GM13977 (cell line): ENCODE measurements around the gene MYO19.
"Not testable (repeated sequence)": the region's sequence is repeated elsewhere in the genome, so short reads cannot be mapped to it uniquely, and the experiment has no call there.

Source experiments
- DNase-seq: peaks from one replicate; pipeline ENCODE4 v3.0.0; 2012; ENCODE audit warnings: low spot score
- CTCF ChIP-seq: IDR thresholded peaks from 2 replicates; pipeline ENCODE4 v1.5.1; 2012; ENCODE audit warnings: mild to moderate bottlenecking, control low read depth; ENCODE audit not compliant: insufficient read depth; ENCODE audit errors: extremely low read depth, missing control alignments
- in situ Hi-C: fragments of 300-500 bp; cut with MboI; formaldehyde crosslinking; loops from one replicate; pipeline ENCODE4 v1.12.0; 2022; ENCODE audit warnings: low sequenced_read_pairs, low pct_unique_long_range_greater_than_20kb, mixed read lengths, inconsistent platforms; ENCODE audit not compliant: unreplicated experiment

Gene MYO19

GRCh38 chr17:36459601-36460000, 75.1 kb downstream of the MYO19 start:
- DNase-seq = no peak
- no peak for TF ChIP-seq CTCF
- in situ Hi-C loops = no loop called here

DNA sequence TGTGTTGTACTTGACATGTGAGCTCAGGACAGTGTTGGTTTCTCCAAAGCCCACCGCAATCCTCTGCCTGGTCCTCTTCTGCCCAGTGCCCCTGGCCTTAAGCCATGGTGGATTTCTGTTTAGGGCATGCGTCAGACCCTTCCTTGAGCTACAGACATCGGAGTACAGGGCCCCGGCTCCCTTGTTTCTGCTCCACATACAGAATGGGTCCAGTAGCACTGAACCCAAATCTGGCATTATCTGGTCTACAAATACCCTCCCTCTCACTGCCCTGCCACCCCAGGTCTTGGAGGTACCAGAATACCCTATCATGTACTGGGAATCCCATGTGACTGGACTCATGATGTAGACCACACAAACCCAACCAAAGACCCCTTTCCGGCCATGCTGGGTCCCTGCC, 75.6 kb downstream of the MYO19 start:
- in situ Hi-C loops = no loop called here
- no peak for TF ChIP-seq CTCF
- no peak for DNase-seq

GRCh38 chr17:36457701-36458100, 77.0 kb downstream of the MYO19 start:
- DNase-seq, in situ Hi-C loops: not testable (repeated sequence)

DNA sequence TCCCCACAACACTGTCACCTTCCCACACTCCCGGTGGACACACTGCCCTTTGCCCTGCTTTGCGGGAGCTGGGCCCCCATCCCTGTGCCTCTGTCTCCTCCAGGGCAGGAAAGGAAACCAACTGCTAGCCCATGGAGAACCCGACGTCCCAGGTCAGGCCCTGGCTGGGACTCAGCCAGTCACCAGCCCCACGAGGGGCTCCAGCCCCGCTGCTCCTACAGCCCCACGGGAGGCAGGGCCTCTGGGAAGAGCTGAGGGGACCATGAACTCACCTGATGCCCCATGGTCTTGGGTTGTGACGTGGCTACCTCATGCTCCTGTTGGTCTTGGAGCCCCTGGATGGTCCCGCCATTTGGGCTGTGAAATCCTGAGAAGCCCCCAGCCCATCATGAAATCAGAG, 81.8 kb downstream of the MYO19 start:
- in situ Hi-C loops = not testable (repeated sequence)

DNA sequence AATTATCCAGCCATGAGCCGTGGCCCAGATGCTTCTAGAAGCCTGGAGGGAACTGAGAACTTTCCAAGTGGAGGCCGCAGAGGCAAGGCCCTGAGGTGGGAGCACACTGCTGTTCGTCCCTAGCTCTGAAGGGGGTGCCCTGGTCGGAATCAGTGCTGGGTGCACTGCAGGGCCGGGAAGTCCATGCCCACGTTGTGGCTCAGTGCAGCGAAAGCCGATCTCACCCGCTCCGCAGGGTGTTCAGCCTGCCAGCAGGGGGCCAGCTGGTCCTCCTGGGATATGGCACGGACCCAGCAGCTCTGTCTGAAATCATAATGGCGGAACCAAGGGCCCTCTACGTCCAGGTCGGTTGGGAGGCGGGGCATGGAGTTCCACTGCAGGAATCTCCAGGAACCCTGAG, 84.7 kb downstream of the MYO19 start:
- DNase-seq, in situ Hi-C loops: not testable (repeated sequence)

More for the DNA sequence above, 81.8 kb downstream of the MYO19 start:
- not testable (repeated sequence) for DNase-seq
